Muscle of leg (tissue), 11 donors: Measurements from ENCODE around the gene USO1. TPM values are rescaled to one million over a fixed set of nuclear protein-coding genes. Genes with fewer than 3 reads are reported as not detected.
A peak's percentile ranks its signal among the peaks of the same experiment; 100 is the strongest.
"Not testable (repeated sequence)": the region's sequence is repeated elsewhere in the genome, so short reads cannot be mapped to it uniquely, and the experiment has no call there.

Source experiments
- DNase-seq: peaks from one replicate; pipeline ENCODE4 v3.0.0; 2013
- H3K27ac ChIP-seq: one replicate; pipeline ENCODE4 v1.5.1; 2013; ENCODE audit warnings: mild to moderate bottlenecking, low read length, control low read depth
- H3K27me3 ChIP-seq: one replicate; pipeline ENCODE4 v1.6.1; 2013; ENCODE audit warnings: low read length; ENCODE audit not compliant: control insufficient read depth, insufficient read depth
- H3K36me3 ChIP-seq: one replicate; pipeline ENCODE4 v1.6.1; 2013; ENCODE audit warnings: low read length; ENCODE audit not compliant: control insufficient read depth, insufficient read depth
- H3K4me1 ChIP-seq: one replicate; pipeline ENCODE4 v1.6.1; 2013; ENCODE audit warnings: low read length; ENCODE audit not compliant: control insufficient read depth, insufficient read depth
- H3K4me3 ChIP-seq: one replicate; pipeline ENCODE4 v1.5.1; 2013; ENCODE audit warnings: low read length, control low read depth
- H3K9me3 ChIP-seq: replicated peaks from 2 replicates; pipeline ENCODE4 v1.6.1; 2013; ENCODE audit warnings: low read depth, low read length; ENCODE audit not compliant: control insufficient read depth
- WGBS: methylation state at CpG from one replicate; pipeline ENCODE4 v1.1.5; 2013; ENCODE audit warnings: missing lambda C conversion rate; ENCODE audit not compliant: insufficient coverage; 5-methylcytosine and 5-hydroxymethylcytosine counted together
- polyA plus RNA-seq, 8 donors: library from polyadenylated mRNA; unstranded; fragments of 120-200 nt; gene quantifications; one replicate each; pipeline versions ENCODE4 v1.2.1 to v1.2.3, GENCODE V29; 2013; ENCODE audit warnings: inconsistent platforms in 1 of 8, low replicate concordance in 1 of 8; ENCODE audit not compliant: insufficient read length in 8 of 8, insufficient read depth in 1 of 8
- total RNA-seq: library from RNA; stranded (reverse); fragments of 120-200 nt; gene quantifications from one replicate; pipeline ENCODE4 v1.2.4, GENCODE V29; 2013

The USO1 gene
- total and polyA plus RNA-seq, 9 donors: 145 to 209 (median 175) TPM

- DNase-seq, H3K27me3 ChIP-seq, H3K36me3 ChIP-seq, H3K9me3 ChIP-seq: not testable (repeated sequence)
- Histone ChIP-seq H3K4me3 (peak overlapping the region; percentile 100), H3K27ac (peak overlapping the region; percentile 100), H3K4me1 (peaks cover 22% of the 10 kb centered on the region)
- 43% methylated on average over 9 of the region's 20 CpGs for WGBS
Measured at GRCh38 chr4:75725942-75726538, 1.7 kb downstream of the USO1 start.

GRCh38 chr4:75726577-75726976 is 2.2 kb downstream of the USO1 start:
- WGBS: no CpG with 5 or more reads among the region's 3 CpGs
- H3K9me3 ChIP-seq: no peaks in the 10 kb centered on the region
- no peaks in the 10 kb centered on the region for H3K27me3 ChIP-seq
- peak overlapping the region; percentile 100 for H3K4me3 ChIP-seq
- peak; percentile 67 for DNase-seq
- peak overlapping the region; percentile 100 for H3K27ac ChIP-seq
- H3K4me1 ChIP-seq: peaks cover 22% of the 10 kb centered on the region
- no peaks in the 10 kb centered on the region for H3K36me3 ChIP-seq

GRCh38 chr4:75727073-75727472 is 2.7 kb downstream of the USO1 start:
- Histone ChIP-seq H3K9me3 (no peaks in the 10 kb centered on the region), H3K27ac (peak overlapping the region; percentile 100), H3K27me3 (no peaks in the 10 kb centered on the region), H3K4me3 (no peak overlapping the region), H3K4me1 (peaks cover 20% of the 10 kb centered on the region), H3K36me3 (no peaks in the 10 kb centered on the region)
- no CpG with 5 or more reads among the region's 1 CpG for WGBS
- DNase-seq: no peak

GRCh38 chr4:75729836-75730235 is 5.5 kb downstream of the USO1 start:
- WGBS: no CpG with 5 or more reads among the region's 3 CpGs
- Histone ChIP-seq H3K27me3 (no peaks in the 10 kb centered on the region), H3K27ac (no peak overlapping the region), H3K36me3 (no peaks in the 10 kb centered on the region), H3K9me3 (peaks cover 5% of the 10 kb centered on the region), H3K4me1 (peaks cover 12% of the 10 kb centered on the region), H3K4me3 (no peak overlapping the region)
- no peak for DNase-seq

- Histone ChIP-seq H3K27me3 (no peaks in the 10 kb centered on the region), H3K4me3 (no peak overlapping the region), H3K36me3 (peaks cover 2% of the 10 kb centered on the region), H3K9me3 (peaks cover 5% of the 10 kb centered on the region), H3K27ac (no peak overlapping the region), H3K4me1 (peaks cover 4% of the 10 kb centered on the region)
- DNase-seq: no peak
Measured at GRCh38 chr4:75733369-75733768, 9.0 kb downstream of the USO1 start.

- H3K9me3 ChIP-seq: peaks cover 5% of the 10 kb centered on the region
- H3K27ac ChIP-seq: no peak overlapping the region
- 89% methylated on average over 1 of the region's 2 CpGs for WGBS
- no peak for DNase-seq
- no peaks in the 10 kb centered on the region for H3K27me3 ChIP-seq
- no peak overlapping the region for H3K4me3 ChIP-seq
- H3K36me3 ChIP-seq: peaks cover 6% of the 10 kb centered on the region
- no peaks in the 10 kb centered on the region for H3K4me1 ChIP-seq
Measured at GRCh38 chr4:75735525-75735924, 11.1 kb downstream of the USO1 start.

- no peak overlapping the region for H3K4me3 ChIP-seq
- no CpG with 5 or more reads among the region's 2 CpGs for WGBS
- H3K27ac ChIP-seq: no peak overlapping the region
- peaks cover 5% of the 10 kb centered on the region for H3K9me3 ChIP-seq
- H3K27me3 ChIP-seq: no peaks in the 10 kb centered on the region
- H3K4me1 ChIP-seq: no peaks in the 10 kb centered on the region
- H3K36me3 ChIP-seq: peaks cover 9% of the 10 kb centered on the region
- DNase-seq: peak; percentile 43
Measured at GRCh38 chr4:75736862-75737261, 12.5 kb downstream of the USO1 start.

- H3K36me3 ChIP-seq: peaks cover 9% of the 10 kb centered on the region
- no peak overlapping the region for H3K4me3 ChIP-seq
- H3K9me3 ChIP-seq: peaks cover 5% of the 10 kb centered on the region
- no peak for DNase-seq
- no peak overlapping the region for H3K27ac ChIP-seq
- H3K27me3 ChIP-seq: no peaks in the 10 kb centered on the region
- WGBS: 100% methylated on average over 1 of the region's 2 CpGs
- no peaks in the 10 kb centered on the region for H3K4me1 ChIP-seq
Measured at GRCh38 chr4:75737398-75737797, 13.0 kb downstream of the USO1 start.

GRCh38 chr4:75741027-75741426 is 16.6 kb downstream of the USO1 start:
- H3K27me3 ChIP-seq: no peaks in the 10 kb centered on the region
- DNase-seq: no peak
- no CpG with 5 or more reads among the region's 2 CpGs for WGBS
- no peaks in the 10 kb centered on the region for H3K9me3 ChIP-seq
- H3K4me3 ChIP-seq: no peak overlapping the region
- no peak overlapping the region for H3K27ac ChIP-seq
- no peaks in the 10 kb centered on the region for H3K4me1 ChIP-seq
- peaks cover 7% of the 10 kb centered on the region for H3K36me3 ChIP-seq

GRCh38 chr4:75742451-75742850 is 18.1 kb downstream of the USO1 start:
- H3K27me3 ChIP-seq: no peaks in the 10 kb centered on the region
- DNase-seq: no peak
- H3K4me1 ChIP-seq: no peaks in the 10 kb centered on the region
- H3K4me3 ChIP-seq: no peak overlapping the region
- no peaks in the 10 kb centered on the region for H3K9me3 ChIP-seq
- no peak overlapping the region for H3K27ac ChIP-seq
- H3K36me3 ChIP-seq: peaks cover 7% of the 10 kb centered on the region

- Histone ChIP-seq H3K36me3 (peaks cover 7% of the 10 kb centered on the region), H3K27me3 (no peaks in the 10 kb centered on the region), H3K4me1 (no peaks in the 10 kb centered on the region), H3K4me3 (no peak overlapping the region), H3K27ac (no peak overlapping the region), H3K9me3 (no peaks in the 10 kb centered on the region)
- DNase-seq: peak; percentile 13
- WGBS: no CpG with 5 or more reads among the region's 2 CpGs
Measured at GRCh38 chr4:75745161-75745560, 20.8 kb downstream of the USO1 start.
